GM18867 (cell line): Measurements from ENCODE around the gene C5orf52.
"Not testable (repeated sequence)": the region's sequence is repeated elsewhere in the genome, so short reads cannot be mapped to it uniquely, and the experiment has no call there.

Experiments used
- ATAC-seq: cut with Tn5 transposase; IDR thresholded peaks from one replicate; pipeline ENCODE4 v1.9.1; 2021; ENCODE audit warnings: mild to moderate bottlenecking, moderate library complexity; ENCODE audit not compliant: unreplicated experiment

C5orf52 gene

DNA sequence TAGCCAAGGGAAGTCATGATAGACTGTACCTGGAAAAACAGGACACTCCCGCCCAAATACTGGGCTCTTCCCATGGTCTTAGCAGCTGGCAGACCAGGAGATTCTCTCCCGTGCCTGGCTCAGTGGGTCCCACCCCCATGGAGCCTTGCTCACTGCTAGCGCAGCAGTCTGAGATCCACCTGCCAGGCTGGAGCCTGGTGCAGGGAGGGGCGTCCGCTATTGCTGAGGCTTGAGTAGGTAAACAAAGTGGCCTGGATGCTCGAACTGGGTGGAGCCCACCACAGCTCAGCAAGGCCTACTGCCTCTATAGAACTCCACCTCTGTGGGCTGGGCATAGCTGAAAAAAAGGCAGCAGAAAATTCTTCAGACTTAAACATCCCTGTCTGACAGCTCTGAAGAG lies 49.8 kb downstream of the C5orf52 start:
- ATAC-seq: no peak

DNA sequence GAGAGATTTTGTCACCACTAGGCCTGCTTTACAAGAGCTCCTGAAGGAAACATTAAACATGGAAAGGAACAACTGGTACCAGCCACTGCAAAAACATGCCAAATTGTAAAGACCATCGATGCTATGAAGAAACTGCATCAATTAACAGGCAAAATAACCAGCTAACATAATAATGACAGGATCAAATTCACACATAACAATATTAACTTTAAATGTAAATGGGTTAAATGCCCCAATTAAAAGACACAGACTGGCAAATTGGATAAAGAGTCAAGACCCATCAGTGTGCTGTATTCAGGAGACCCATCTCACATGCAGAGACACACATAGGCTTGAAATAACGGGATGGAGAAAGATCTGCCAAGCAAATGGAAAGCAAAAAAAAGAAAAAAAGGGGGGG lies 51.6 kb downstream of the C5orf52 start:
- ATAC-seq: not testable (repeated sequence)

DNA sequence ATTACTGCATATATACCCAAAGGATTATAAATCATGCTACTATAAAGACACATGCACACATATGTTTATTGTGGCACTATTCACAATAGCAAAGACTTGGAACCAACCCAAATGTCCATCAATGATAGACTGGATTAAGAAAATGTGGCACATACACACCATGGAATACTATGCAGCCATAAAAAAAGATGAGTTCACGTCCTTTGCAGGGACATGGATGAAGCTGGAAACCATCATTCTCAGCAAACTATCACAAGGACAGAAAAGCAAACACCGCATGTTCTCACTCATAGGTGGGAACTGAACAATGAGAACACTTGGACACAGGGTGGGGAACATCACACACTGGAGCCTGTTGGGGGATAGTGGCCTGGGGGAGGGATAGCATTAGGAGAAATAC lies 55.3 kb downstream of the C5orf52 start:
- not testable (repeated sequence) for ATAC-seq

DNA sequence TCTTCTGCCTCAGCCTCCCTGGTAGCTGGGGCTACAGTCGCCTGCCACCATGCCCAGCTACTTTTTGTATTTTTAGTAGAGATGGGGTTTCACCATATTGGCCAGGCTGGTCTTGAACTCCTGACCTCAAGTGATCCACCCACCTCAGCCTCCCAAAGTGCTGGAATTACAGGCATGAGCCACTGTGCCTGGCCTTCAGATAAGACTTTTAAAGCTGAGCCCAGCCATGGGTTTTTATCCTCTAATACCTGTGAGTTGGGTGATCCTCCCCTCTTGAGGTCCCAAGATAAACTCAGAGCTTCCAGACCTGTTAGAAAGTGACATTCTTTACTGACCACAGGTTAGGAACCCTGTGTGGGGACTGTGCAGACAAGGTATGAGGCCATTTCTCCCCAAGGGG lies 56.5 kb downstream of the C5orf52 start:
- ATAC-seq: not testable (repeated sequence)
